ENCODE measurements around the gene TKTL1. TPM values are rescaled to one million over a fixed set of nuclear protein-coding genes. Genes with fewer than 3 reads are reported as not detected.

TKTL1 gene
- total RNA-seq, 1 donor = 4.1 TPM

DNA sequence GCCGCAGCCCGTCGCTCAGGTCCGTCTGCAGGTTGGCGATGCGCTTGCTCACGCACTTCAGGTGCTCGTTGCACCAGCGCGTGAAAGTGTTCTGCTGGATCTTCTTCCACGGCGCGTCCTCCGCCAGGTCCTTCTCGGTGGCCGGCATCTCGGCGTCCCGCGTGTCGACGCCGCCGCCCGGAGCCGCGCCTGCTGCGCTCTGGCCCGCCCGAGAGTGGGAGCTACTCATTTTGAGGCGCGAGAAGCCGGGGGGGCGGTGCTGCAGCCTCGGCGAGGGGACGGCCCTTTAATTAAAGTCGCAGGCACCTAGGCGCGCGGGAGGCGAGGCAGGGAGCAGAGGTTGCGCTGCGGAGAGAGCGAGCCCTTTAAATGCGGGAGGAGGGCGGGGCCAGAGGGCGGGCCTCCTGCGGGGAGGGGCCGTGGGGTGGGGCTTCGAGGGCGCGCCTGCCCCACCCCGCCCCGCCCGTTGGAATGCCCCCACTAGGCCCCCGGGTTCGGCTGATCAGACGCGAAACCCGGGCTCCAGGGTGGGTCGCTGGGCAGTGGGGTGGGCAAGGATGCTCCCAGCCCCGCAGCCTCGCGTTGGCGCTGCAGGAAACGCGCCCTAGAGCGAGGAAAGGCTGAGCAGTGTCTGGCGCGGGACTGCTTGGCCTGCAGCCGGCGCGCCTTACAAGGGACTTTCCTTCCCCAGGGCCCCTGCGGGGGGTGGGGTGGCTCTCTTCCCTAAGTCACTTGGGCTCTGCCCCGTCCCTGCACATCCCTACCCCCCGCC, 75.6 kb downstream of the TKTL1 start:
- H3K4me1 ChIP-seq (ENCODE audit: insufficient read depth, low read length) = peaks cover 50% of the 10 kb centered on the region

DNA sequence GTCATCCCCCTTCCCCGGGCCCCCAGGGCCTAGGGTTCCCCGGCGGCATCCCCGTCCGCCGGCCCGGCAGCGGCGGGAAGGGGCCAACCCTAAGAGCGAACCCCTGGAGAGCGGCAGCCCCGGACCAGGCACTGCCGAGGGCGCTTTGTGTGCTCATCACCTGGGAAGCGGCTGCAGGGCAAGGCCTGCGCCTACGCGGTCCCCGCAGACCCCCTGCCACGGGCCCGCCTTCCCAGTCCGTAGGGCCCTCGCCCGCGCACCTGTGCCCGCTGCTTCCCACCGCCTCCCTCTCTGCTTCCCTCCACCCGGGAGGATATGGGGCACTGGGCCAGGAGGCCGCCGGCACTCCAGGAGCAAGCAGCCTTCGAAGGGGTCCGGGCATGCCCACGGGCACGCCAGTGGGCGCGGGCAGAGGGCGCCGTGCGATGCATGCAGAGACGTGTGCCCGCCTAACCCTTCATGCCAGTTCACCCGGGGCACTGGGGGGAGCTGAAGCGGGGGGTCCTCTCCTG, 76.2 kb downstream of the TKTL1 start:
- H3K4me3 ChIP-seq (ENCODE audit: low read length) = peak overlapping the region; percentile 37
- H3K4me1 ChIP-seq (ENCODE audit: insufficient read depth, low read length) = peaks cover 45% of the 10 kb centered on the region
- no peaks in the 10 kb centered on the region for H3K9me3 ChIP-seq (ENCODE audit: low read depth, low read length)
- no peaks in the 10 kb centered on the region for H3K27me3 ChIP-seq (ENCODE audit: insufficient read depth, low read length)

More for the DNA sequence above, 75.6 kb downstream of the TKTL1 start:
- no peaks in the 10 kb centered on the region for H3K27me3 ChIP-seq (ENCODE audit: insufficient read depth, low read length)
- H3K9me3 ChIP-seq (ENCODE audit: low read depth, low read length) = no peaks in the 10 kb centered on the region
- H3K4me3 ChIP-seq (ENCODE audit: low read length) = peak overlapping the region; percentile 71

DNA sequence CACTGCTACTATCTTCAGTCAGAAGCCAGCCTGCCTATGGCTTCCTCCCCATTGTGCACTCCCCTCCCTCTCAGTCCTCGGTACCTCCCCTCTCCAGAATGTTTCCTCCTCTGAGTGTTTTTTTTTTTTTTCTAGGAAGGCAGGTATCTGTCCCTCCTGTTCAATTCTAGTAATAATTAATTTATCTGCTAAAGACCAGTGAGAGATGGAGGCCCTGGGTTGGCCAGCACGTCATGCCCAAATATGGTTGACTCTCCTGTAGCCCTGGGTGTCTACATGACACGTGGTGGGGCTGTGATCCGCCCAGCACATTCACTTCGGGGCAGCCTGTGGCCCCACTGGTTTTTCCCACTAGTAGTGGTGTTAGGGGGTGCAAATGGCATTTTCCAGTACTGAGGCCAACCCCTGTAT, 77.0 kb downstream of the TKTL1 start:
- Histone ChIP-seq H3K4me1 (ENCODE audit: insufficient read depth, low read length) (peaks cover 42% of the 10 kb centered on the region), H3K4me3 (ENCODE audit: low read length) (no peak overlapping the region)

DNA sequence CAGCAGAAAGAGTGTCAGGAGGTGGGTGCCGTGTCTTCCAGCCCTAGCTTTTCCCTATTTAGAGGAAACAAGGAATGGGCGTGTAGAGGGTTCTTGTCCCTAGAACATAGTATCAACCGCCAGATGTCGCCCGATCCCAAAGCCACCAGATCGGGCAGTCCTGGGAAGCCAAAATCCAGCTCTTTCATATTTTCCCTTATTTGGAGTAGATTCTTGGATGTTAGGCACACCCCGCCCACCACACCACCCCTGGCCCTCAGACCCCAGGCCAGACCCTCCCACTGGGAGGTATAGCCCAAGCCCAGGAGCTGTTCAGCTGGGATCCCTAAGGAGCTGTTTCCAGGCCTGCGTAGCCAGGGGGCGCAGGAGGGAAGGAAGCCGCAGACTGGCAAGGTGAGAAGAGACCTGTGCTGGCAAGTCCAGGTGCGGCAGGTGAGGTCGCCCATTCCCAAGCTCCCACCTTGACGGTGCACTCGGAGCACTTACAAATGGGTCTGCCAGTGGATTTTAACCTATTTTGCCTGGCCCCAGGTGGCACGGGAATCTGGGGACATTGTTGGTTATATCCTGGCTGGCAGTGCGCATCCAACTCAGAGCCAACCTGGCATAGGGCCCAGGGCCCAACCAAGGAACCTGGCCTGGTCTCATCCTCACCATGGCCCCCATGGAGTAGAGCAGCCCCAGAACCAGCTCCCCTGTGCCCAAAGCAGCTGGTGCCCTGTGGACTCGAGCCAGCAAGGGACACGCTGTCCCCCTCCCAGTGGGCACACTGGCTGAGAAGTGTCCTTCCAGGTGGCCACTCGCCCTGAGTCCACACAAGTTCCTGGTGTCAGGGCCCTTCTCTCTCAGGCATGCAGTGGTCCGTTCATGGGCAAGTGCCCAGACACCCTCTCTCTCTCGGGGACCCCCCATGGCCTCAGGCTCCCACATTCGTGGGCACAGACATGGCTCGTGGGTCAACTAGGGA, 78.0 kb downstream of the TKTL1 start:
- Histone ChIP-seq H3K4me1 (ENCODE audit: insufficient read depth, low read length) (peaks cover 39% of the 10 kb centered on the region), H3K27me3 (ENCODE audit: insufficient read depth, low read length) (no peaks in the 10 kb centered on the region), H3K9me3 (ENCODE audit: low read depth, low read length) (no peaks in the 10 kb centered on the region), H3K4me3 (ENCODE audit: low read length) (no peak overlapping the region)

More for the DNA sequence above, 77.0 kb downstream of the TKTL1 start:
- Histone ChIP-seq H3K27me3 (ENCODE audit: insufficient read depth, low read length) (no peaks in the 10 kb centered on the region), H3K9me3 (ENCODE audit: low read depth, low read length) (no peaks in the 10 kb centered on the region)

DNA sequence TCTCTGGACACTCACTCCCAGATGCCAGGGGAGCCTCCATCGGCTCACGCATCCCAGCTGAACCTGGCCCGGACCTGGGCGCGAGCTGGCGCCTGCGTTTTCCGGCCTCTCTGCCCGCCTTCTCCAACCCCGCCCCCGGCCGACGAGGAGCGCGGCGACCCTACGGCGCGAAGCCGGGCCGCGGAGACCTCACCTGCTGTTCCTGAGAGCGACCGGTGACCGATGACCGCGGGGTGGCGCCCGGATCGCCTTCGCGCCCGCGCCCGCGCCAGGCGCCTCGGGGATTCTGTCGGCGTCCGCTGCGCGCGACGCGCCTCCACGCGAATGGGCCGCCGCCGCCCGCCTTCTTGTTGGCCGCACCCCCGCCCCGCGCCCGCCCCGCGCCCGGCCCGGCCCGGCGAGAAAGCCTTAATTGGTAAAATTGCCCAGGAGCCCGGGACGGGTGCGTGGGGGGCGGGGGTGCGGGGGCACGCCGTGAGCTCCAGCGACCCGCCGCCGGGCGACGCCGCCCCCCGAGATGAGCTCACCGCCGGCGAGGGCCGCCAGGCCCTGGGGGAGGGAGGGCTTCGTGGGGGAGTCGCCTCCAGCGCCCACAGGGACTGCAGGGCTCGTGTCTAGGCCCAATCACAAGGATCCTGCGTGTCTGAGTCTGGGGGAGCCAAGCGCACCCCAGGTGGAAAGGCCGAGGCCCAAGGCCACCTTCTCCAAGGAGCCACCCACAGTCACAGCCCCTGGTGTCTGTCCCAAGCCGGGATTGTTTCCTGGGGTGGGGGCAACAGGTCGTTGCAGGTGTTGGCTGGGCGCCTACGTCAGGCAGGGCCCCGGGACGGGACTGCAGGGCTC, 78.9 kb downstream of the TKTL1 start, which contains the start of gene FLNA:
Gene FLNA, minus strand, starts transcription at position 322 of the 843 bp plus-strand sequence. CDS start 3,389 bp downstream, outside the sequence.
- Histone ChIP-seq H3K9me3 (ENCODE audit: low read depth, low read length) (no peaks in the 10 kb centered on the region), H3K4me3 (ENCODE audit: low read length) (no peak within 1 kb of the TSS), H3K4me1 (ENCODE audit: insufficient read depth, low read length) (peaks cover 39% of the 10 kb centered on the region), H3K27me3 (ENCODE audit: insufficient read depth, low read length) (no peaks in the 10 kb centered on the region)

DNA sequence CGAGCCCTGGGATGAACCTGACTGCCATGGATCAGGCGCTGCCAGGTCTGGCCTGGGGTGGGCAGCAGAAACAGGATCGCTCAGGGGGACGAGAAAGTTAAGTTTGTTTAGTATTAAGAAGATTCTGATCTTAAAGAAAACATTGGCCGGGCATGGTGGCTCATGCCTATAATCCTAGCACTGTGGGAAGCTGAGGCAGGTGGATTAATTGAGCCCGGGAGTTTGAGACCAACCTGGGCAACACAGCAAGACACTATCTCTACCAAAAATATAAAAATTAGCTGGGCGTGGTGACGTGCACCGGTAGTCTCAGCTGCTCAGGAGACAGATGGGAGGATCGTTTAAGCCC, 79.5 kb downstream of the TKTL1 start:
- no peak overlapping the region for H3K4me3 ChIP-seq (ENCODE audit: low read length)
- no peaks in the 10 kb centered on the region for H3K27me3 ChIP-seq (ENCODE audit: insufficient read depth, low read length)
- peaks cover 44% of the 10 kb centered on the region for H3K4me1 ChIP-seq (ENCODE audit: insufficient read depth, low read length)
- no peaks in the 10 kb centered on the region for H3K9me3 ChIP-seq (ENCODE audit: low read depth, low read length)

DNA sequence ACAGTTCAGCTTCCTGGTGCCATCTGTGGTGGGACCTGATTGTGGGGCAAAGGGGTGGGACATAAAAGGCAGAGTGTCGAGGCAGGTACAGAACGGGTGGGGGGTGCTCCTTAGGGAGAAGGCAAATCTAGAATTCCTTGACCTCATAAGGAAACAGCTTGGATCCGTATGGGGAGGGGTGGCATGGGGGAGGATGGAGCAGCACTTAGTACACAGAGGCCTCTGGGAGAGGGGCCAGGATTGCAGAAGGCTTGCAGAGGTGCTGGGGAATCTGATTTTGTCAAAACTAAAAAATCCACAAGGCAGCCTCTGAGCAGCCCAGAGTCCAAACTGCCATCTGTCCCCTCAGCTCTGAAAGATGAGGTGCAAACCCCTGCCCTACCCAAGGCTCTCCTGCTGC, 81.2 kb downstream of the TKTL1 start:
- no peaks in the 10 kb centered on the region for H3K27me3 ChIP-seq (ENCODE audit: insufficient read depth, low read length)
- no peaks in the 10 kb centered on the region for H3K9me3 ChIP-seq (ENCODE audit: low read depth, low read length)
- no peak overlapping the region for H3K4me3 ChIP-seq (ENCODE audit: low read length)
- peaks cover 51% of the 10 kb centered on the region for H3K4me1 ChIP-seq (ENCODE audit: insufficient read depth, low read length)

DNA sequence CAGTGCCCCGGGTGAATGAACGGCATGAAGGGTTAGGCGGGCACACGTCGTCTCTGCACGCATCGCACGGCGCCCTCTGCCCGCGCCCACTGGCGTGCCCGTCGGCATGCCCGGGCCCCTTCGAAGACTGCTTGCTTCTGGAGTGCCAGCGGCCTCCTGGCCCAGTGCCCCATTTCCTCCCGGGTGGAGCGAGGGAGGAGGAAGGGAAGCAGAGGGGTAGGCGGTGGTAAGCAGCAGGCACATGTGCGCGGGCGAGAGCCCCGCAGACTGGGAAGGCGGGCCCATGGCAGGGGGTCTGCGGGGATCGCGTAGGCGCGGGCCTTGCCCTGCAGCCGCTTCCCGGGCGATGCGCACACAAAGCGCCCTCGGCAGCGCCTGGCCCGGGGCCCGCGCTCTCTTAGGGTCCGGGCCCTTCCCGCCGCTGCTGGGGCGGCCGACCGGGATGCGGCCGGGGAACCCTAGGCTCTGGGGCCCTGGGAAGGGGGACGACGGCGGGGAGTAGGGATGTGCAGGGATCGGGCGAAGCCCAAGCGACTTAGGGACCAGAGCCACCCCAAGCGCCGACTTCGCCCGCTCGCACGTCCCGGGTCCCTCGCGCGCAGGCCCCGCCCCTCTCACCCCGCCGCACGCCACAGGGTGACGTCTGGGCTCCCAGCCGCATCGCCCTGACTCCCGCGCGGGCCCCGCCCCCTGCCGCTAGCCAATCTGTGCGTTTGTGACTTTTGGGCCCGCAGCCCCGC, 82.6 kb downstream of the TKTL1 start:
- Histone ChIP-seq H3K4me3 (ENCODE audit: low read length) (peak overlapping the region; percentile 28), H3K27me3 (ENCODE audit: insufficient read depth, low read length) (no peaks in the 10 kb centered on the region), H3K4me1 (ENCODE audit: insufficient read depth, low read length) (peaks cover 37% of the 10 kb centered on the region), H3K9me3 (ENCODE audit: low read depth, low read length) (no peaks in the 10 kb centered on the region)

DNA sequence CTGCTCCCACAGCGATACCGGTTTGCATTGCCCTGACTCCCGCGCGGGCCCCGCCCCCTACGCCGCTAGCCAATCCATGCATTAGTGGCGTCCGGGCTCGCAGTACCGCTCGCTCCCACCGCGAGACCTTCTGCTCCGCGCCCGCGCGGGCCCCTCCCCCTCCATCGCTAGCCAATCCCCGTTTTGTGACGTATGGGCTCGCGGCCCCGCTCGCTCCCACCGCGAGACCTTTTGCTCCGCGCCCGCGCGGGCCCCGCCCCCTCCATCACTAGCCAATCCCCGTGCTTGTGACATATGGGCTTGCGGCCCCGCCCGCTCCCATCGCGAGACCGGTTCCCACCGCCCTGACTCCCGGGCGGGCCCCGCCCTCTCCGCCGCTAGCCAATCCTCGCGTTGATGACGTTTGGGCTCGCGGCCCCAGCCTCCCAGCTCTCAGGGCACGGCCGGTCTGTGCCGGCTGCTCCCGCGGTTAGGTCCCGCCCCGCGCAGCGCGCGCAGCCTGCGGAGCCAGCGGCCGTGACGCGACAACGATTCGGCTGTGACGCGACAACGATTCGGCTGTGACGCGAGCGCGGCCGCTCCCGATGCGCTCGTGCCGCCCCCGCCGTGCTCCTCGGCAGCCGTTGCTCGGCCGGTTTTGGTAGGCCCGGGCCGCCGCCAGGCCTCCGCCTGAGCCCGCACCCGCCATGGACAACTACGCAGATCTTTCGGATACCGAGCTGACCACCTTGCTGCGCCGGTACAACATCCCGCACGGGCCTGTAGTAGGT, 83.4 kb downstream of the TKTL1 start, which contains the start of gene EMD:
Gene EMD, plus strand, starts transcription at position 497 of the 770 bp plus-strand sequence. Its CDS starts 190 bp downstream, at position 687.
- no peaks in the 10 kb centered on the region for H3K27me3 ChIP-seq (ENCODE audit: insufficient read depth, low read length)
- H3K4me1 ChIP-seq (ENCODE audit: insufficient read depth, low read length) = peaks cover 29% of the 10 kb centered on the region
- peak within 1 kb of the TSS; percentile 65 for H3K4me3 ChIP-seq (ENCODE audit: low read length)
- no peaks in the 10 kb centered on the region for H3K9me3 ChIP-seq (ENCODE audit: low read depth, low read length)

DNA sequence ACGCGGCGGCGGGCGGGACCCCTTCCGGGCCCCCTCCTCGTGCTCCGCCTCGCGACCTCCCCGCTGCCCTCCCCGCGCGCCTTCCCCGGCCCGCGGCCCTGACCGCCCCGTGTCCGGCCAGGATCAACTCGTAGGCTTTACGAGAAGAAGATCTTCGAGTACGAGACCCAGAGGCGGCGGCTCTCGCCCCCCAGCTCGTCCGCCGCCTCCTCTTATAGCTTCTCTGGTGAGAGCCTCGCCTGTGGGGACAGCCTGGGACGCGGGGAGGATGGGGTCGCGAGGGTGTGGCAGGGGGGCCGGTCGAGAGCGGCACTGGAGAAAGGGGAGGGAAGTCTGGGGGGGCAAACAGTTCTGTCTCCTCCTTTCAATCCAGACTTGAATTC, 84.0 kb downstream of the TKTL1 start:
- H3K9me3 ChIP-seq (ENCODE audit: low read depth, low read length) = no peaks in the 10 kb centered on the region
- H3K4me1 ChIP-seq (ENCODE audit: insufficient read depth, low read length) = peaks cover 31% of the 10 kb centered on the region
- peak overlapping the region; percentile 65 for H3K4me3 ChIP-seq (ENCODE audit: low read length)
- H3K27me3 ChIP-seq (ENCODE audit: insufficient read depth, low read length) = no peaks in the 10 kb centered on the region
